Activated CD8-positive, alpha-beta T cell treated with anti-CD3 and anti-CD28 coated beads for 36 hours (primary cell): ENCODE data around the gene ZSWIM5. TPM values are rescaled to one million over a fixed set of nuclear protein-coding genes. Genes with fewer than 3 reads are reported as not detected.
"Not testable (repeated sequence)": the region's sequence is repeated elsewhere in the genome, so short reads cannot be mapped to it uniquely, and the experiment has no call there.

ENCODE experiments used
- ATAC-seq: fragments of 200-7000 bp; cut with Tn5 transposase; one replicate; pipeline ENCODE4 v1.10.0; 2021; ENCODE audit warnings: mild to moderate bottlenecking, moderate library complexity
- CTCF ChIA-PET: fragments of 350-600 bp; sonication (Branson Sonifier 250); formaldehyde crosslinking; loops from one replicate; lab custom pipeline; 2021; ENCODE audit warnings: antibody characterized with exemption; lab: Charles Lee
- POLR2A ChIA-PET: fragments of 350-600 bp; sonication (Branson Sonifier 250); formaldehyde crosslinking; loops from one replicate; lab custom pipeline; 2021; ENCODE audit warnings: antibody characterized with exemption; lab: Charles Lee
- DNase-seq: peaks from one replicate; pipeline ENCODE4 v3.0.0-alpha.2; 2020
- H3K27ac Mint-ChIP-seq: one replicate; pipeline ENCODE4 v1.8.0; 2021; ENCODE audit warnings: mild to moderate bottlenecking, mixed read lengths
- H3K27me3 Mint-ChIP-seq: one replicate; pipeline ENCODE4 v1.8.0; 2021; ENCODE audit warnings: mixed read lengths
- H3K36me3 Mint-ChIP-seq: one replicate; pipeline ENCODE4 v1.8.0; 2021; ENCODE audit warnings: low read depth, mixed read lengths
- H3K4me1 Mint-ChIP-seq: one replicate; pipeline ENCODE4 v1.8.0; 2021; ENCODE audit warnings: low read depth, mixed read lengths
- H3K4me3 Mint-ChIP-seq: one replicate; pipeline ENCODE4 v1.8.0; 2021; ENCODE audit warnings: mild to moderate bottlenecking, moderate library complexity, mixed read lengths
- H3K9me3 Mint-ChIP-seq: one replicate; pipeline ENCODE4 v1.8.0; 2021; ENCODE audit warnings: mixed read lengths
- intact Hi-C: fragments of 100-400 bp; cut with micrococcal nuclease; formaldehyde crosslinking; loops from one replicate; pipeline ENCODE4 v1.10.0; 2022
- total RNA-seq, 2 experiments: library from RNA; stranded (reverse); gene quantifications; one replicate each; pipeline ENCODE4 v1.2.3, GENCODE V29; 2021
- TF ChIP-seq, protein P1 (sequence below): fragments of 200-600 bp; IDR thresholded peaks from one replicate; pipeline ENCODE4 v1.8.0; 2022; ENCODE audit warnings: antibody characterized with exemption, mild to moderate bottlenecking

Gene ZSWIM5
- total RNA-seq, 2 experiments from 2014 or later = 0.70 to 0.87 TPM

DNA sequence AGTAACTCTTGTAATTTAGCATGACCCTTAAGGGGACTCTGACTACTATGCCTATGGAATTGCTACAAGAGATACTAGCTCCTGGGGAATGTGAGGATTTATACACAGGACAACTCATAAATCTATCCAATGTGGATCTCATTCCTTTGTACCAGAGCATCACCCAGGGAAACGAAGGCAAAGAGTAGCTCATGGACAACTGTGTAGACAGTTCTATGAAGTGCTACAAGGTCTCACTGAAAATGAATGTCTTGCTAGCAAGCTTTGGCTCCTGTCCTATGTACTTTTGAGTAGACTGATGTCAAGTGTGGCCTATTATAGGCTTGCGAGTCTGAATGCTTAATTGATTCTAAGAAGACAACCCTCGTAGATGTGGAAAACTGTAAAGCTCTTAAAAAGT lies 93.7 kb downstream of the ZSWIM5 start:
- no peak overlapping the region for H3K27ac Mint-ChIP-seq
- DNase-seq = no peak
- H3K9me3 Mint-ChIP-seq = no peaks in the 10 kb centered on the region
- no peak for ATAC-seq
- no peak overlapping the region for H3K4me3 Mint-ChIP-seq
- ChIA-PET POLR2A (no interaction called here), CTCF (interaction anchor here (0.8 kb wide), 1 partner anchor 202 kb away, joined by 3 read pairs; no protein-coding TSS in a partner anchor)
- H3K27me3 Mint-ChIP-seq = no peaks in the 10 kb centered on the region
- H3K36me3 Mint-ChIP-seq = no peaks in the 10 kb centered on the region
- intact Hi-C loops = no loop called here
- H3K4me1 Mint-ChIP-seq = peaks cover 18% of the 10 kb centered on the region
- TF ChIP-seq, protein P1, sequence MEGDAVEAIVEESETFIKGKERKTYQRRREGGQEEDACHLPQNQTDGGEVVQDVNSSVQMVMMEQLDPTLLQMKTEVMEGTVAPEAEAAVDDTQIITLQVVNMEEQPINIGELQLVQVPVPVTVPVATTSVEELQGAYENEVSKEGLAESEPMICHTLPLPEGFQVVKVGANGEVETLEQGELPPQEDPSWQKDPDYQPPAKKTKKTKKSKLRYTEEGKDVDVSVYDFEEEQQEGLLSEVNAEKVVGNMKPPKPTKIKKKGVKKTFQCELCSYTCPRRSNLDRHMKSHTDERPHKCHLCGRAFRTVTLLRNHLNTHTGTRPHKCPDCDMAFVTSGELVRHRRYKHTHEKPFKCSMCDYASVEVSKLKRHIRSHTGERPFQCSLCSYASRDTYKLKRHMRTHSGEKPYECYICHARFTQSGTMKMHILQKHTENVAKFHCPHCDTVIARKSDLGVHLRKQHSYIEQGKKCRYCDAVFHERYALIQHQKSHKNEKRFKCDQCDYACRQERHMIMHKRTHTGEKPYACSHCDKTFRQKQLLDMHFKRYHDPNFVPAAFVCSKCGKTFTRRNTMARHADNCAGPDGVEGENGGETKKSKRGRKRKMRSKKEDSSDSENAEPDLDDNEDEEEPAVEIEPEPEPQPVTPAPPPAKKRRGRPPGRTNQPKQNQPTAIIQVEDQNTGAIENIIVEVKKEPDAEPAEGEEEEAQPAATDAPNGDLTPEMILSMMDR = no peak

DNA sequence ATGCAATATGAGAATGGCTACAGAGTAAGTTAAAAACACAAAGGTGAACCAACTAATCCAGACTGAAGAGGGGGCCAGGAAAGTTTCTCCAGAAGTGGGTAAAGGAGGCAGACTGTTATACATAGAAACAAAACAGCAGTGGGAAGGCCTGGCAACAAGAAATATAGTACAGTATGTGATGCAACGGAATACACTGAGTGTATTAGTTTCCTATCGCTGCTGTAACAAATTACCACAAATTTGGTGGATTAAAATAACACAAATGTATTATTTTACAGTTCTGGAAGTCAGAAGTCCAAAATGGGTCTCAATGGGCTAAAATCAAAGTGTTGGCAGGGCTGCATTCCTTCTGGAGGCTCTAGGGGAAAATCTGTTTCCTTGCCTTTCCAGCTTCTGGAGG lies 95.2 kb downstream of the ZSWIM5 start:
- ATAC-seq (no peak), DNase-seq (no peak)
- no peak overlapping the region for H3K27ac Mint-ChIP-seq
- no peaks in the 10 kb centered on the region for H3K36me3 Mint-ChIP-seq
- intact Hi-C loops = no loop called here
- TF ChIP-seq, protein P1 = no peak
- H3K4me3 Mint-ChIP-seq = no peak overlapping the region
- H3K4me1 Mint-ChIP-seq = peaks cover 4% of the 10 kb centered on the region
- H3K27me3 Mint-ChIP-seq = no peaks in the 10 kb centered on the region
- POLR2A ChIA-PET = no interaction called here
- H3K9me3 Mint-ChIP-seq = no peaks in the 10 kb centered on the region
- CTCF ChIA-PET = interaction anchor here (1.0 kb wide), 1 partner anchor 92 kb away, joined by 3 read pairs; no protein-coding TSS in a partner anchor

DNA sequence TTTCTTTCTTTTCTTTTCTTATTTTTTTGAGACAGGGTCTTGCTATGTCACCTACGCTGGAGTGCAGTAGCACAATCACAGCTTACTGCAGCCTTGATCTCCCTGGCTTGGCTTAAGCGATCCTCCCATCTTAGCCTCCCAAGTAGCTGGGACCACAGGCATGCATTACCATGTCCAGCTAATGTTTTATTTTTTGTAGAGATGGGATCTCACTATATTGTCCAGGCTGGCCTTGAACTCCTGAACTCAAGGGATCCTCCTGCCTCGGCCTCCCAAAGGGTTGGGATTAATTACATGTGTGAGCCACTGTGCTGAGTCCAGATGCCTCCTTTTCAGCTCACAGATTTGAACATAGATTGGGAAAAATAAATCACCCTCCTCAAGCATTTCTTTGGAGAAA lies 98.6 kb downstream of the ZSWIM5 start:
- TF ChIP-seq, protein P1 = no peak
- DNase-seq (no peak), ATAC-seq (no peak)
- Mint-ChIP-seq H3K9me3 (no peaks in the 10 kb centered on the region), H3K36me3 (no peaks in the 10 kb centered on the region), H3K4me3 (no peak overlapping the region), H3K27me3 (no peaks in the 10 kb centered on the region), H3K4me1 (no peaks in the 10 kb centered on the region), H3K27ac (no peak overlapping the region)
- intact Hi-C loops = no loop called here
- ChIA-PET CTCF (no interaction called here), POLR2A (no interaction called here)

DNA sequence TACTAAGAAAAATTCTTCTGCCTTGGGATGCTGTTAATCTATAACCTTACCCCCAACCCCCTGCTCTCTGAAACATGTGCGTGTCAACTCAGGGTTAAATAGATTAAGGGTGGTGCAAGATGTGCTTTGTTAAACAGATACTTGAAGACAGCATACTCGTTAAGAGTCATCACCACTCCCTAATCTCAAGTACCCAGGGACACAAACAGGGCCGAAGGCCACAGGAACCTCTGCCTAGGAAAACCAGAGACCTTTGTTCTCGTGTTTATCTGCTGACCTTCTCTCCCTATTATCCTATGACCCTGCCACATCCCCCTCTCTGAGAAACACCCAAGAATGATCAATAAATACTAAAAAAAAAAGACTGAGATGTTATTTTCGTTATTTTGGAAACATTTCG lies 99.5 kb downstream of the ZSWIM5 start:
- H3K27me3 Mint-ChIP-seq, H3K4me3 Mint-ChIP-seq, H3K9me3 Mint-ChIP-seq, H3K27ac Mint-ChIP-seq, ATAC-seq, DNase-seq, H3K36me3 Mint-ChIP-seq, POLR2A ChIA-PET, H3K4me1 Mint-ChIP-seq, CTCF ChIA-PET, intact Hi-C loops: not testable (repeated sequence)

DNA sequence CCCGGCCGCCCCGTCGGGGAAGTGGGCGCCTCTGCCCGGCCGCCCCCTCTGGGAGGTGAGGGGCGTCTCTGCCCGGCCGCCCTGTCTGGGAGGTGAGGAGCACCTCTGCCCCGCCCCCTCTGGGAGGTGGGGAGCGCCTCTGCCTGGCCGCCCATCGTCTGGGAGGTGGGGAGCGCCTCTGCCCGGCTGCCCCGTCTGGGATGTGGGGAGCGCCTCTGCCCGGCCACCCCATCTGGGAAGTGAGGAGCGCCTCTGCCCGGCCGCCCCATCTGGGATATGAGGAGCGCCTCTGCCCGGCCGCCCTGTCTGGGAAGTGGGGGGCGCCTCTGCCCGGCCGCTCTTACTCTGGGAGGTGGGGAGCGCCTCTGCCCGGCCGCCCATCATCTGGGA lies 100.3 kb downstream of the ZSWIM5 start:
- DNase-seq, POLR2A ChIA-PET, ATAC-seq, H3K36me3 Mint-ChIP-seq, CTCF ChIA-PET, H3K4me3 Mint-ChIP-seq, H3K27me3 Mint-ChIP-seq, H3K4me1 Mint-ChIP-seq, H3K27ac Mint-ChIP-seq, H3K9me3 Mint-ChIP-seq, intact Hi-C loops: not testable (repeated sequence)

DNA sequence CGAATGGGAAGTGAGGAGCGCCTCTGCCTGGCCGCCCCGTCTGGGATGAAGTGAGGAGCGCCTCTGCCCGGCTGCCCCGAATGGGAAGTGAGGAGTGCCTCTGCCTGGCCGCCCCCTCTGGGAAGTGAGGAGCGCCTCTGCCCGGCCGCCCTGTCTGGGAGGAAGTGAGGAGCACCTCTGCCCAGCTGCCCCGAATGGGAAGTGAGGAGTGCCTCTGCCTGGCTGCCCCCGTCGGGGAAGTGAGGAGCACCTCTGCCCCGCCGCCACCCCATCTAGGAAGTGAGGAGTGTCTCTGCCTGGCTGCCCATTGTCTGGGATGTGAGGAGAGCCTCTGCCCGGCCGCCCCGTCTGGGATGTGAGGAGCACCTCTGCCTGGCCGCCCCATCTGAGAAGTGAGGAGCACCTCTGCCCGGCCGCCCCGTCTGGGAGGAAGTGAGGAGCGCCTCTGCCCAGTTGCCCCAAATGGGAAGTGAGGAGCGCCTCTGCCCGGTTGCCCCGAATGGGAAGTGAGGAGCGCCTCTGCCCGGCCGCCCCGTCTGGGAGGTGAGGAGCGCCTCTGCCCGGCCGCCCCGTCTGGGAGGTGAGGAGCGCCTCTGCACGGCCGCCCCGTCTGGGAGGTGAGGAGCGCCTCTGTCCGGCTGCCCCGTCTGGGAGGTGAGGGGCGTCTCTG lies 100.8 kb downstream of the ZSWIM5 start:
- H3K27ac Mint-ChIP-seq, H3K36me3 Mint-ChIP-seq, H3K4me1 Mint-ChIP-seq, POLR2A ChIA-PET, H3K27me3 Mint-ChIP-seq, ATAC-seq, H3K9me3 Mint-ChIP-seq, CTCF ChIA-PET, intact Hi-C loops, H3K4me3 Mint-ChIP-seq, DNase-seq: not testable (repeated sequence)
